Kidney capillary endothelial cell (primary cell): ENCODE measurements around the gene SPTB.

Source experiments
- DNase-seq: peaks from one replicate; pipeline ENCODE4 v3.0.0-alpha.2; 2018; ENCODE audit warnings: low spot score

SPTB gene

GRCh38 chr14:64885559-64885958, 5.9 kb upstream of the SPTB start:
- no peak for DNase-seq

- no peak for DNase-seq
Measured at GRCh38 chr14:64880221-64881121, 764 bp upstream of the SPTB start.

- no peak for DNase-seq
Measured at GRCh38 chr14:64878837-64879634, 671 bp downstream of the SPTB start.

GRCh38 chr14:64877846-64878245, 1.9 kb downstream of the SPTB start:
- no peak for DNase-seq

GRCh38 chr14:64875350-64875749, 4.4 kb downstream of the SPTB start:
- DNase-seq, result no peak

GRCh38 chr14:64873506-64874219, 6.0 kb downstream of the SPTB start:
- no peak for DNase-seq

- no peak for DNase-seq
Measured at GRCh38 chr14:64871344-64871743, 8.4 kb downstream of the SPTB start.

- DNase-seq, result no peak
Measured at GRCh38 chr14:64870160-64870559, 9.5 kb downstream of the SPTB start.

- no peak for DNase-seq
Measured at GRCh38 chr14:64868841-64869240, 10.9 kb downstream of the SPTB start.

GRCh38 chr14:64868379-64868778, 11.3 kb downstream of the SPTB start:
- no peak for DNase-seq

GRCh38 chr14:64867182-64867581, 12.5 kb downstream of the SPTB start:
- no peak for DNase-seq

- DNase-seq, result no peak
Measured at GRCh38 chr14:64865992-64866391, 13.7 kb downstream of the SPTB start.

GRCh38 chr14:64865109-64865508, 14.6 kb downstream of the SPTB start:
- DNase-seq, result no peak

- DNase-seq, result no peak
Measured at GRCh38 chr14:64864258-64864657, 15.4 kb downstream of the SPTB start.

- DNase-seq, result no peak
Measured at GRCh38 chr14:64861916-64862315, 17.8 kb downstream of the SPTB start.

- no peak for DNase-seq
Measured at GRCh38 chr14:64860039-64860438, 19.7 kb downstream of the SPTB start.

GRCh38 chr14:64857979-64858744, 21.5 kb downstream of the SPTB start:
- no peak for DNase-seq

GRCh38 chr14:64856529-64857445, 22.9 kb downstream of the SPTB start:
- no peak for DNase-seq

- no peak for DNase-seq
Measured at GRCh38 chr14:64855721-64856528, 23.8 kb downstream of the SPTB start.
